ENCODE data around the gene PTPN20.
A peak's percentile ranks its signal among the peaks of the same experiment; 100 is the strongest.

Gene PTPN20

DNA sequence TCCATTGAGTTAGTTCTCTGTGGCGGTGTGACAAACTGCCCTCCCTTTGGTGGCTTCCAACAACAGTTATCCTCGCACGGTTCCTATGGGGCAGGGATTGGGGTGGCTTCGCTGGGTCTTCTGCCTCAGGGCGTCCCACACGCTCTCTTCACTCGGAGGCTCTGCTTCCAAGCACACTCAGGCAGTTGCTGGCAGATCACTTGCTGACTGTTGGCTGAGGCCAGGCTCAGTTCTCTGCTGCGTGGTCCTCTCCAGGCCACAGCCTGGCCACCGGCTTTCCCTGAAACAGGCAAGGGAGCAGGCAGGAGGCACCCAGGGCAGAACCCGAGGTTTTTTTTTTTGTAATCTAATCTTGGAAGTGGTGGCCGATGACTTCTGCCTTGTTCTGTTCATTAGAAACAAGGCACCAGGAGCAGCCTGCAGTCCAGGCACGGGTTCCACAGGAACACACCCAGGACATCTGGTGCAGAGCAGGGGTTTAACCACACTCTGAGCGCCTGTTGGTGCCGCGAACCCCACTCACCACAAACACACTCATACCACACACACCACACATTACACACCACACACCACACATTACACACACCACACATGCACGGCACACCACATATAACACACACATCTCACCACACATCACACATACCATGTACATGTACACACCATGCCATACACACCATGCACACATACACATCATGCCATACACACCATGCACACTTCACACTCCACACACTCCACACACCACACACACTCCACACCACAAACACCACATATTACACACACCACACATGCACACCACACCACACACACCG, 112.2 kb downstream of the PTPN20 start:
- no peak for DNase-seq

DNA sequence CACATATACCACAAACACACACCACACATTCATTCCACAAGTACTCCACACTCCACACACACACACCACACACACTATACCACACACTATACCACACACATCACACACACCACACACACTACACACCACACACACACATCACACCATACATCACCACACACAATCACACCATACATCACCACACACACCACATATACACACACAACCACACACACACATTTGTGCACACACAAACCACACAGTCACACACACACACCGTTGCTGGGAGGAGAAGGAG, 112.8 kb downstream of the PTPN20 start:
- no peak for DNase-seq

DNA sequence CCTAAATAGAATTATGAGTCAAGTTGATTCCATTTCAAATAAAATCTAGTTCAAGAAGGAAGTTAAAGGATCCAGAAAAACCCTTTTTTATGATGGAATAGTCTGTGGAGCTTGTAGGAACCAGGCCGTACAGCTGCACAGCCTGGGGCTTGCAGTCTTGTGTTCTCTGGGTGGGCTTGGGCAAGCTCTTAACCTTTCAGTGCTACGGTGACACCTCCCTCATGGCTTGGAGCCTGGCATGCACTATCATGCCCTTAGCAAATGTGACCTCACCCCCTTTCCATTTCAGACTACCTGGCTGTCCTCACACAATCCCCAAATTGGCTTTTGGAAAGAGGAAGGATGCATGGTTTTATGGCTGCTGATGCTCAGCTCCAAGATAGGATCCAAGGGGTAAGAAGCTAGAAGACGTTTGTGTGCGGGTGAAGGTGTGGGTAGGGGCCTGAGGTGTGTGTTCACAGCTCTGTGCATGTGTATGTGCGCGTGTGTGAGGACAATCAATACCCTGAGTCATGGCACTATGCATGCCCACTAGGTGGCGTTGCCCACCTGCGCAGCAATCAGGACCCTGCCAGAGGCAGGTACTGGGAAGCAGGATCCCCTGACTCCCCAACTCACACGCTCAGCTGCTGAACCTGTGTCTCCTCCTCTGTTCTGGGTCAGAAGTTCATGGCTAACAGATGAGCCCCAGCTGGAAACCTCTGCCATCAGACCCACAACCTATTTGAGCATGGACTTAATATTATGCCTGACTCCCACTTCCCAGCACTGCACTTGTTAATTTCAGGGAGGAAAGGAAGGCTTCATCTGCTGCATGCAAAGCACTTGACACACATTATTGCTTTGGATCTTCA, 113.4 kb downstream of the PTPN20 start:
- peak; percentile 57 for DNase-seq

DNA sequence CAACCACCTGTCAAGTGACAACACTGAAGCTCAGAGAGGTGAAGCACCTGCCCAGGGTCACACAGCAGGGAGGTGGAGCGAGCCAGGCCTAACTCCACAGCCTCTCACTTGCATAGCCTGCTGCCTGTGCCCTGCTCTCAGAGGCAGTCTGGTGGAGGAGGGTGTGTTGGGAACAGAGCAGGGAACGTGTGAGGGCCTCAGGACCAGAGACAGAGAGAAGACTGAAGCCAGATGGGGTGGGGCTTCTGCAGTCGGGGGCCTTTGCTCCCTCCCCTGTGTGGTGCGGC, 114.0 kb downstream of the PTPN20 start:
- no peak for DNase-seq

DNA sequence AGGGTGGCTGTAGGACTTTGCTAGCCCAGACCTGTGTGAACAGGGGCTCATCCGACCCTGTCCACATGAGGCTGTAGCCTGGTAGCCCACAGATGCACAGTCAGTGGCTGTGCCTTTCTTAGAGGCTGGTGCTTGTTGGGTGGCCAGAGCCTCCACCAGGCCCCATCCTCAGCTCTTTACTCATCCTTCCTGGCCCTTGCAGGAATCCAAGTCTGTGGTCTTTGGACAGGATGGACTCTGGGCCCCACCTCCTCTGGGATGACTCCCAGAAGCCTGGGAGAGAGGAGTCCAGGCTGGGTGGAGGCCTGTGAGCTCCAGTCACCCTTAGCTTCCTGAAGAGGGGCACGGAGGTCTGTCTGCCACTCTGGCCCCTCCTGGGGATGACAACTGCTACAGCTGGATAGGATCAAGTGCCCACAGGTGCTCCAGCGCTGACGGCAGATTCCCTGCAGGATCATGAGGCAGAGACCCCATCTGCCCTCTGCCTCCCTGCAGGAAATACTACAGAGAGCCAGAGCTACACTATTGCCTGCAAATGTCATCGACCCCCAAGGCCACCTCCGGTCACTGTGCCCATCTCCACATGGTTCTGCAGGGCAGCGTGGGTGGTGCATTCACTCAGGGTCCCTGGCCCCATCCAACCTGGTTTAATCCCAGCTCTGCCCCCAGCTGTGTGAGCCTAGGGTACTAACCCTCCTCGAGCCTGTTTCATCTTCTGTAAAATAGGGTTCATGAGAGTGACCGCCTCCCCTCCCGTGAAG, 114.5 kb downstream of the PTPN20 start:
- no peak for DNase-seq

DNA sequence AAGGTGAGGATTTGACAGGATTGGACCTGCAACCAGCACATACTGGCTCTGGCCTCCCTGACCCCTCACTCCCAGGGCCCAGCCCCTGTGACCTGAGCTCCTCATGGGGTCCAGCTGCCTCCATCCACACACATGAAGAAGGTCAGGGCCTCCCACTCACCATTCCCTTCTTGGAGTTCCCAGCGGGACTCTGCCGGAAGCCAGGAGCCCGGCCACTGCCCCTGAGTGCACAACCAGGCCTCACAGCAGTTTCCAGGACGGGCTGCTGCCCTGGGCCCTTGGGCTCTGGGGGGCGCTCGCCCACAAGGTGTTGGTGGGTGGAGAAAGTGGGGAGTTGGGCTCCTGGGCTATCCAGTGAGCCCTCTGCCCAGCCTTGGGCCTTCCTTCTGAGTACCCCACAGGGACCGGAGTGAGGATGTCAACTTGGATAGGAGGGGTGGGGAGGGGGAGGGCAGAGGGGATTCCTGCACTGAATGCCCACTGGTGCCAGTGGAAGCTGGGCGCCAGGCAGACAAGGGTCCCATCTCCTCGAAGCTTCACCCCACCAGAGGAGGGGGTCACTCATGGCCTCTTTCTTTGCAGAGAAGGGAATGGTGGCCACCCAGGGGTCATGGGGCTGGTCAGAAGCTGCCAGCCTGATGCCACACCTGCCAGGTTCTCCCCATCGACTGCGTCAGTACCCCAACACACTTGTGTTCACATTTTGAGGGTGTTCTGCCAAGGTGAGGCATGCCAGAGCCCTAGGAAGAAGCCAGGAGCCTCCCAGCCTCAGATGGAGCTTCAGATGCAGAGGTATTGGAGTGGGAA, 115.3 kb downstream of the PTPN20 start:
- DNase-seq = no peak

DNA sequence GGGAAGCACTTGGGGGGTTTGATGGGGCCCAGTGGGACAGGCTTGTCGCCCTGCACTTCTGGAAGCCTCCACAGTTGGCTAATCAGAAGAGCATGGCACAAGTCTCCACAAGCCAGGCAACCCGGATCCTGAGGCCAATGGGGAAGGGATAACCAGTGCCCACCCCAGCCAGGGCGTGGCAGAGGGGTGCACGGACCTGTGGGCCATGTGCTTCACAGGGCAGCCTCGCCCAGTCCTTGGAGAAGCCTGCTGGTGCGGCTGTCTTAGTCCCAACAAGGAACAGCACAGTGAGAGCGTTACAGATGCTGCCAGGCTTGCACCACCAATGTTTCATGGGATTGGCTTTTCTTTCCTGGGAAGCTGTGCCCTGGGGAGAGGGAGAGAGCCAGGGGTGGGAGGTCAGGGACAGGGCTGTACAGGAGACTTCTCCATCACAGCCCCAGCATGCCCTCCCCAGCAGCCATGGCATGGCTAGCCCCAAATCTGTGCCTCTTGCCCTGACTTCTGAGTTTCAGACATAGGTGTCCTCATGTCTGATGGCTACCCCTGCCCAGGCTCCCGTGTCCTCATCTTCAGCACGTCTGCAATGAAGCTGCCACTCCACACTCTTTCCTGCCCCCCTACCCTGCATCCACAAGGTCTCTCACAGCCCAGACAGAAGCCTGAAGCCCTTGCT, 116.0 kb downstream of the PTPN20 start:
- no peak for DNase-seq

DNA sequence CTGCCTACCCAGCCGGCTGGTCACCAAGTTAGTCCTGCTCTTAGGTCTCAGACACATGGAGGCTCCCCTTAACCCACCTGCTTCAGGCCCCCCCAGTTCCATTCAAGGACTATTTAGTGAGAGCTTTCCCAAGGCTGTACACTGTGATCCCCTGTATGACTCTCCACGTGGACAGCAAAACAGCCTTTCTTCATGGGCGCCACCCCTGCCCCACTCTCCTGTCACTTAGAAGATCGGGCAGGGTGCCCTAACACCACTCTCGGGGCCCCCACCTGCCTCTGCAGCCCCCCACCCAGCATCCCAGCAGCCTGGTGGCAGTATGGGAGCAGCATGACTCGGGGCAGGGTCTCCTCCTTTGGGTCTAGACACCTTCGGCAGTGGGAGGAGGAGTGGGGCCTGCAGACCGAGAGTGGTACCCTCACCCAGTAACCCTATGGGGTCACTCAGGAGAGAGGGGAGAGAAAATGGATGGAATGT, 116.6 kb downstream of the PTPN20 start:
- DNase-seq = no peak

DNA sequence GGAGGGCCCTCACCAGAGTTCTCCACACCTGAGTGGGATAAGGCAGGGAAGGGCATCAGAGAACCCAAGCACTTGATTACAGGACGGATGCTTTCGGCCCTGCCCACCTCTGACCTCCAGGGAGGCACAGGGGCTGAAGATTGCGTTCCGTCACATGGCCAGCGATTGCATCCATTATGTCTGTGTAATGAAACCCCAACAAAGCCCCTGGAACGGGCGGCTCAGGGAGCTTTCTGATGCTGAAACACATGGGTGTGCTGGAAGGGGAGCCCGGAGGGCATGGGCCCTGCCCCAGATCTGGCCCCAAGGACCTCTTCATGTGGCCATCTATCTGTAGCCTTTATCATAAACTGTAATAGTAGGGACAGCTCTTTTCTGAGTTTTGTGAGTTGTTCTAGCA, 117.2 kb downstream of the PTPN20 start:
- DNase-seq = no peak

DNA sequence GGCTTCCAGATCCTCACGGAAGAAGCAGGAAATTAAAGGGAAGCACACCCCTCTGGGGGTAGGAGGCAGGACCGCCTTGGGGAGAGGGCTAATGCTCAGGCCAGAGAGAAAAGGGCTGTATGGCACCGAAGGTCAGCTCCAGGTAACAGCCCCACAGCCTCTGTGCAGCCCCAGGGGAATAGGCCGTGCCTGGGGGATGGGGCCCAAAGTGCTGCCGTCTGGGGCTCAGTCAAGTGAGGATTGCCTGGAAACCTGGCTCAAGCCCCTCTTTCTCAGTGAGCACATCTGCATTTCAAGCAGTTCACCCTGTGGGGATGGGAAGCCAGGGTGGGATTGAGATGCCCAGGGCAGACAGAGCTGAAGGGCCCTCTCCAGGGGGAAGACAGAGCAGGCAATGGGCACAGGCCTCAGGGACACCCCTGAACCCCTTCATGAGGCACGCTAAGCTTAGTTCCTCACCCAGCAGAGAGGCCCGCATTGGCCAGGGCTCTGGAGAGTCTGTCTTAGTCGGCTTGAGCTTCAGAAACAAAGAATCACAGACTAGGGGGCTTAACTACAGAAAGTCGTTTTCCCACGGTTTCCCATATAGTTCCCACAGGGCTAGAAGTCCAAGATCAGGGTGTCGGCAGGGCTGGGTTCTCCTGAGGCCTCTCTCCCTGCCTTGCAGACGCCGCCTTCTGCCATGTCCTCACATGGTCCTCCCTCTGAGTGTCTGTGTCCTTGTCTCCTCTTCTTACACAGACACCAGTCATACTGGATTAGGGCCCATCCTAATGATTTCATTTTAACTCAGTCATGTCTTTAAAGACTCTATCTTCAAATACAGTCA, 118.2 kb downstream of the PTPN20 start:
- no peak for DNase-seq

DNA sequence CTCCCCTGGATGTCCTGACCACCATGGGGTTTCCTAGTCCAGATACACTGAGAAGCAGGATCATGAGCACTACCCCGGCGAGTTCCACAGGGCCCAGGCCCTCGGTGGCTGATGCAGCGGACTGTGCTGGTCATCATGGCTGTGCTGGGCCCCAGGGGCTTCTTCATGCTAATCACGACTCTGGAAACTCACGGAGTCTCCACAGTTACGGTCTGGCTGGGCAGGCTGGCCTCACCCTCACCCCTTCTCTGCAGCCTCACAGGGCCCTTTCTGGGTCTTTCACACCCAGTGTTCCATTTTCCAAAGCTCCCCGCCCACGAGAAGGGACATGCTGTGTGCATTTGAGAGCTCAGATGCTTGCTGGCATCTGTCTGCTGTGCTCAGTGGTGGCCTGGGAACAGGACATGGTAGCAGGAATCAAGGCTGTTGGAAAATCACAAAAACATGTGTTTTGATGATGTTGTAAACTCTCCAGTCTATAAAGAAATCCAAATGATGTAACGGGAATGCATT, 119.0 kb downstream of the PTPN20 start:
- DNase-seq = no peak

DNA sequence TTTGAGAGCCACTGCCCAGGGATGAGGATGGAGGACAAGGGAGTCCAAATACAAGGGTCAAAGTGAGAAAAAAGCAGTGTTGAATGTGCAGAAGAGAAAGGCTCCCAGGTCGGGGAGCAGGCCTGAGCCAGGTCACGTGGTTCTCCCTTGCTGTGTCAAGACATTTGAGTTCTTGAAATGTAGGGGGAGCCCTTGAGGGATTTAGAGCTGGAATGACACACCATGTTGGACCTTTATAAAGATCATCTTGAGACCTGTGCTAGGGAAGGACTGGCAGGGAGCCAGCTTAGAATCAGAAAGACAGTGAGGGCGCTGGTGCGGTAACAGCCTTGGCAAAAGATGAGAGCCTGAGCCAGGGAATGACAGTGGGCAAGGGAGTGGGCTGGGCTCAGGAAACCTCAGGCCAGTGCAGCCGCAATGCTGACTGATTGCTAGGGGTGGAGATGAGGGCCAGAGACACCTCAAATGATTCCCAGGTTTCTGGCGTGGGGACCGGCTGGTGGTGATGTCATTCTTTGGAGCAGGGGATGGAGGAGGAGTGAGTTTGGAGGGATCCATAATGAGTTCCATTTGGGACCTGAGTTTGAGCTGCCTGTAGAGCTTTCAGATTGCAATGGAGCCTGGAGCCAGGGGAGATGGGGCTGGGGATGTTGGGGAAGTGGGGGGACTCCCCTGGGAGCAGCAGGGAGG, 120.1 kb downstream of the PTPN20 start:
- peak; percentile 14 for DNase-seq

DNA sequence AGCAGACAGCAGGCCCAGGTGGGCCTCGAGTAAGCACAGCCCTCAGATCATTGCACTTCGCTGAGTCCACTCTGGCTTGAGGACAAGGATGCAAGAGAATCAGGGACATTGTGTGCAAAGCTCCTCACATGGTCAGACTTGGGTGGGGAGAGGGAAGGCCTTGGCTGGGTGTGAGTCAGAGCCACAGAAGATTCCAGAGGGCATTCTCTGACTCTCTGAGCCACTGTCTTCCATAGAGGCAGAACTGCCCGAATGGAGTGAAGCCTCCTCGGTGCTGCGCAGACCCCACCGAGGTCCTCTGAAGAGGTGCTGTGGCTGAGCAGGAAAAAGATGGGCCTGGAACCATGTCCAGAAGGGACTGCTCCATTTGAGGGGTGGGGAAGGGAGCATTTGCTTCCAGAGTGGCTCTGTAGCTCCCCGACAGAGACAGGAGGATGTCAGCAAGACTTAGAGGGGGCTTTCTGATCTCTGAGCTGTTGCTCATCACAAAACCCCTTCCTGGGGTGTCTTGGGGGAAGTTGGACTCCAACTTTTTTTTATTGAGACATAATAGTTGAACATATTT, 120.8 kb downstream of the PTPN20 start:
- DNase-seq = no peak

DNA sequence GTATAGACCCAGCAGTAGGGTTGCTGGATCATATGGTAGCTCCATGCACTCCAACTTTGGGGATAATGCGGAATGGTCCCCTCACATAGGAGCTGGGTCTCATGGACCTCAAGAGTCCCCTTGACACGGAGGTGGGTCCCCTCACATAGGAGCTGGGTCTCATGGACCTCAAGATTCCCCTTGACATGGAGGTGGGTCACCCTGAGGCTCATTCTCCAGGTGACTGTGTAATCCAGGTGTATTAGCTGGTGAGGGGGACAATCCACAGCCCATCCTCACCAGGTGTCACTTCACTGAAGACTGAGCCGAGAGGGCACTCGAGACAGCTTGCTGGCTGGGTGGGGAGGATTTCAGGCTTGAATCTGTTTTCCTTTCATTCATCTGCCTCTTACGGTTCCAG, 121.9 kb downstream of the PTPN20 start:
- no peak for DNase-seq

DNA sequence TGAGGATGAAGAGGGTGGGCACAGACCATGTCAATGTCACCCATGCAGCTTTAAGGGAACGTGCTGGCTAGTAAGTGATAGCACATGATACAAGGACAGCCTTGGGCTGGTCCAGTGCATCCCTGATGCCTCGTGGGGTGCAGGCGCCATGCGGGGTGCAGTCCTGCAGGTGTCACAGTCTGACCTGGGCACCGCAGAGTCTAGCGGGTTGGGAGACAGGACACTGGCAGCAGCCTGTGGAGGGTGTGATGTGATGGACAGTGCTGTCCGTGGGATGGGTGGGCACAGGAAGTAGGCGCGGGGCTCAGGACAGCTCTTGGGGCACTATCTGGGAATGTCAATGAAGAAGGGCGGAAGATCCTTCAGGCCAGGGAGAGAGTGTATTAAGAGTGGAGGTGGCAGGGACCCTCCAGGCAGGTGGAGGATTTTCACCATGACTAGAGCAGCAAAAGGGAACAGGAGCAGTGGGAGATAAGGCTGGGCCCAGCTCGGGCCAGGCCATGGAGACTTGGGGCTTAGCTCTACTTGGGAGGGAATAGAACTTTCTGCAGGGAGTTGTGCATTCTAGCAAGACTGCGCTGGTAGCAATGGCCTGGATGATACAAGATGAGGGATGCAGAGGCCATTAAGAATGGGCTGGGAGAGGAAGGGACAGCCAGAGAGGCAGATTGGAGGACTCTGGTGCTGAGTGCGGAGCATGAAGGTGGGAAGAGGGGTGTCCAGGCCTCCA, 122.5 kb downstream of the PTPN20 start:
- no peak for DNase-seq

DNA sequence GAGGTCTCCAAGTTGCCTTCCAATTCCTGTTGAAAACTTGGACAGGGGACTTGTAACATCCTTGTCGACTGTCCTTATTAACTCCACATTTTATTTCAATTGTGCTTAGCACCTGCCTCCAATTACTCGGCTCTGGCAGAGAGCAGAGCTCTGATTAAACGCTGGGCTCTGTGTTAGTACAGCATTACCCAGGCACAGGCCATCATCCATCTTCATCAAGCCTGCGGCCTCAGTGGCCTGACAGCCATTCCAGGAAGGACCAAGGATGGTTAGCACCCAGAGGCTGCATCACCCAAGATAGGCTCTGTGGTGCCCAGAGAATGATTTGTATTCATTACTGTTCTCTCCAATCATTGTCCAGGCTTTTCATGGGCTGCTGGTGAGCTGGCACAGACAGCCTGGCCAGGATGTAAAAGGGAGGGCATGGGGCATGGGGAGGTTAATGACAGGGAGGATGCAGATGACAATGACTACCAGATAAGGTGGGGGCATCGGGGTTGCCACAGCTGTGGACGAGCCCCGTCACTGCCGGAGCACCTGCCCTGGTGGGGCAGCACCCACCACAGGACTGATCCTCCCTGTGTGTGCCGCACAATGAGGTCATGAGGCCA, 123.3 kb downstream of the PTPN20 start:
- no peak for DNase-seq

DNA sequence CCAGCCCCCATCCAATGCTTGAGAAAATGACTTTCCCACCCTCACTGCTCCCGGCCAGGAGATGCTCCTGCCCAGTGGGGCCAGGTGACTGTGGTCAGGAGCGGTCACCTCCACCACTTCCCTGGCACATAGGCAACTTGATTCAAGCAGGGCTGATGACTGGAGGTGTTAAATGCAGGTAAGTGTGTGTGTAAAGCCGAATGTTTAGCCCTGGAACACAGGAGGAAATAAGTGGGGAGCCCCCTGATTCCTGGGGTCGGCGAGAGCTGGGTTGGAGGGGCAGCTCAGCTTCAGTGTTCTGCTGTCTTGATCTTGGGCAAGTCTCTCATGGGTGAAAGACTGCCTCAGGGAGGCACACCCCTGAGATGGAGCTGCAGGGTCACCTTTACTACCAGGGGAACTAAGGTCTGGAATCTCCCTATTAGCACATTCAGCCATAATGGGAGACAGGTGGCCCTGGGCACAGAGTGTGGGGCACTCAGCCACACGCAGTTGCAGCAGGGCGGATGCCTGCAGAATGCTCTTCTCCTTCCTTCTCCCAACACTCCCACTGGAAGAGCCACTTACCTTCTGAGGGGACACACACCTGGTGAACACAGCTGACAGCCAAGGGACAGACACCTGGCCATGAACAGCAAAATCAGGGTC, 124.1 kb downstream of the PTPN20 start:
- DNase-seq = no peak

DNA sequence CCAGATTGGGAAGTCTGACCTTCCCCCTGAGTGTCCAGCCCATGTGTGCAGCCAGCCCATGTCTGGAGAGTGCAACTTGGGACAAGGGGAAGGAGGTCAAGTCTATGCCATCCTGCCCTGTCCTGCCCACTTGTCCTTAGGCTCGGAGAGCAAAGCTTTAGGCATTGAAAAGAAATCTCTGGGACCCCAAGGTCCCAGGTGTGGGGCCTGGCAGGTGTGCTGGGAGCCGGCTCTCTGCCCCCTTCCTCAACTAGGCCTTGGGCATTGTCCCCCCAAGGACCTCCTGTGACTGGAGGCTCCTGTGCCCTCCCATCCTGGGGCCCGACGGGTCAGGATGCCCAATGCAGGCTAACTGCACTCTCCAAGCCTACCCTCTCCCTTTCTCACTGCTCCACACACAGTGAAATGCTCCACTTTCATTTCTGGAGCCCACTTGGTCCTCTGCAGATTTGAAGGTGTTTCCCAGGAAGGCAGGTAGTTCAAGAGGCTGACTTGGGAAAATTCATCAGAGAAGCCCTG, 124.7 kb downstream of the PTPN20 start:
- no peak for DNase-seq
